HepG2 (cell line): ENCODE measurements around the gene SIGLEC10. TPM values are rescaled to one million over a fixed set of nuclear protein-coding genes. Genes with fewer than 3 reads are reported as not detected.

Source experiments
- AFF4 ChIP-seq: sonication (generic); formaldehyde crosslinking; IDR thresholded peaks from 2 replicates; pipeline ENCODE4 v1.4.0; 2020; ENCODE audit warnings: missing genetic modification reagents
- ARNT2 ChIP-seq: sonication (generic); formaldehyde crosslinking; IDR thresholded peaks from 2 replicates; pipeline ENCODE4 v1.8.0; 2022; ENCODE audit warnings: mild to moderate bottlenecking, low read depth, missing genetic modification reagents, moderate library complexity
- EED ChIP-seq: sonication (generic); formaldehyde crosslinking; IDR thresholded peaks from 2 replicates; pipeline ENCODE4 v1.5.0; 2020; ENCODE audit warnings: mild to moderate bottlenecking, missing genetic modification reagents
- ELF4 ChIP-seq: sonication (generic); formaldehyde crosslinking; IDR thresholded peaks from 2 replicates; pipeline ENCODE4 v1.5.0; 2020; ENCODE audit warnings: missing genetic modification reagents, mild to moderate bottlenecking, moderate library complexity, borderline replicate concordance
- SYNCRIP ChIP-seq: fragments of 200-400 bp; formaldehyde crosslinking; IDR thresholded peaks from 2 replicates; pipeline ENCODE4 v1.6.1; 2018; ENCODE audit warnings: mild to moderate bottlenecking, low read depth, low read length; ENCODE audit not compliant: insufficient read depth
- ZBTB40 ChIP-seq, 2 experiments: fragments of 450-650 bp in 1 of 2; sonication (generic) in 1 of 2; formaldehyde crosslinking in 1 of 2; IDR thresholded peaks; 2 replicates each; pipeline versions ENCODE4 v1.6.1 to v1.8.0; 2016 to 2022; ENCODE audit warnings: antibody characterized with exemption in 1 of 2, mild to moderate bottlenecking in 1 of 2, missing genetic modification reagents in 1 of 2
- ZFP82 ChIP-seq: sonication (generic); formaldehyde crosslinking; IDR thresholded peaks from 2 replicates; pipeline ENCODE4 v1.5.1; 2020; ENCODE audit warnings: mild to moderate bottlenecking, missing genetic modification reagents, borderline replicate concordance
- ZNF652 ChIP-seq: IDR thresholded peaks from 2 replicates; pipeline ENCODE4 v1.6.1; 2016; ENCODE audit warnings: low read depth, borderline replicate concordance
- ZNF704 ChIP-seq: sonication (generic); formaldehyde crosslinking; IDR thresholded peaks from 2 replicates; pipeline ENCODE4 v1.8.1; 2023; ENCODE audit warnings: mild to moderate bottlenecking, inconsistent platforms, moderate library complexity, missing genetic modification reagents, borderline replicate concordance
- ZSCAN5A ChIP-seq: sonication (generic); formaldehyde crosslinking; IDR thresholded peaks from 2 replicates; pipeline ENCODE4 v1.8.0; 2022; ENCODE audit warnings: mild to moderate bottlenecking, missing genetic modification reagents, borderline replicate concordance
- polyA plus RNA-seq, 8 experiments: library from polyadenylated mRNA; depleted of rRNA in 3 of 8; stranded (reverse) in 7 of 8; unstranded in 1 of 8; fragments of >200 nt; fragmentation: Illumina TruSeq in 4 of 8; extraction: Trizol in 4 of 8; gene quantifications; 2 replicates each; pipeline versions ENCODE4 v1.2.1 to v1.2.3, GENCODE V29; 2011 to 2016; ENCODE audit warnings: low read depth in 4 of 8, missing spikeins in 1 of 8, mixed read lengths in 1 of 8; ENCODE audit not compliant: insufficient read depth in 1 of 8
- total RNA-seq, 5 experiments: library from RNA; depleted of rRNA; stranded (reverse); fragments of >200 nt; fragmentation: Illumina TruSeq; extraction: Trizol; gene quantifications; 2 replicates each; pipeline ENCODE4 v1.2.3, GENCODE V29; 2016; ENCODE audit warnings: low read depth in 1 of 5

Gene SIGLEC10
- total and polyA plus RNA-seq, 2 of the 13 experiments (the other 11 are each of a cell fraction or from before 2014, with no cell fraction given) = not detected

- TF ChIP-seq ZNF704 (no peak), ARNT2 (CRISPR knock-in tag) (no peak), ZNF652 (CRISPR knock-in tag) (no peak), ZBTB40 (IDR thresholded peaks at IDR 0.05) (no peak), ZBTB40 (CRISPR knock-in tag; IDR thresholded peaks at IDR 0.05) (peak; percentile 52; the same call in 1 of the 2 replicates), ZFP82 (CRISPR knock-in tag) (no peak), AFF4 (peak; percentile 60; the same call in 1 of the 2 replicates), SYNCRIP (no peak), ELF4 (no peak), ZSCAN5A (CRISPR knock-in tag) (0 out of 2 replicates have a peak, but pooled peaks have one; percentile 9), EED (no peak)
Observed at GRCh38 chr19:51364200-51365106, 53.0 kb downstream of the SIGLEC10 start (continued).
